Activated CD8-positive, alpha-beta T cell treated with anti-CD3 and anti-CD28 coated beads for 36 hours (primary cell): Measurements from ENCODE around the gene ARFGAP1. TPM values are rescaled to one million over a fixed set of nuclear protein-coding genes. Genes with fewer than 3 reads are reported as not detected.
"Not testable (repeated sequence)": the region's sequence is repeated elsewhere in the genome, so short reads cannot be mapped to it uniquely, and the experiment has no call there.

Experiments used
- ATAC-seq: fragments of 200-7000 bp; cut with Tn5 transposase; one replicate; pipeline ENCODE4 v1.10.0; 2021; ENCODE audit warnings: mild to moderate bottlenecking, moderate library complexity
- CTCF ChIA-PET: fragments of 350-600 bp; sonication (Branson Sonifier 250); formaldehyde crosslinking; loops from one replicate; lab custom pipeline; 2021; ENCODE audit warnings: antibody characterized with exemption; lab: Charles Lee
- POLR2A ChIA-PET: fragments of 350-600 bp; sonication (Branson Sonifier 250); formaldehyde crosslinking; loops from one replicate; lab custom pipeline; 2021; ENCODE audit warnings: antibody characterized with exemption; lab: Charles Lee
- DNase-seq: peaks from one replicate; pipeline ENCODE4 v3.0.0-alpha.2; 2020
- H3K27ac Mint-ChIP-seq: one replicate; pipeline ENCODE4 v1.8.0; 2021; ENCODE audit warnings: mild to moderate bottlenecking, mixed read lengths
- H3K27me3 Mint-ChIP-seq: one replicate; pipeline ENCODE4 v1.8.0; 2021; ENCODE audit warnings: mixed read lengths
- H3K36me3 Mint-ChIP-seq: one replicate; pipeline ENCODE4 v1.8.0; 2021; ENCODE audit warnings: low read depth, mixed read lengths
- H3K4me1 Mint-ChIP-seq: one replicate; pipeline ENCODE4 v1.8.0; 2021; ENCODE audit warnings: low read depth, mixed read lengths
- H3K4me3 Mint-ChIP-seq: one replicate; pipeline ENCODE4 v1.8.0; 2021; ENCODE audit warnings: mild to moderate bottlenecking, moderate library complexity, mixed read lengths
- H3K9me3 Mint-ChIP-seq: one replicate; pipeline ENCODE4 v1.8.0; 2021; ENCODE audit warnings: mixed read lengths
- intact Hi-C: fragments of 100-400 bp; cut with micrococcal nuclease; formaldehyde crosslinking; loops from one replicate; pipeline ENCODE4 v1.10.0; 2022
- total RNA-seq, 2 experiments: library from RNA; stranded (reverse); gene quantifications; one replicate each; pipeline ENCODE4 v1.2.3, GENCODE V29; 2021
- TF ChIP-seq, protein P1 (sequence below): fragments of 200-600 bp; IDR thresholded peaks from one replicate; pipeline ENCODE4 v1.8.0; 2022; ENCODE audit warnings: antibody characterized with exemption, mild to moderate bottlenecking

The ARFGAP1 gene
- total RNA-seq, 2 experiments from 2014 or later, result 71.3 to 75.0 TPM

DNA sequence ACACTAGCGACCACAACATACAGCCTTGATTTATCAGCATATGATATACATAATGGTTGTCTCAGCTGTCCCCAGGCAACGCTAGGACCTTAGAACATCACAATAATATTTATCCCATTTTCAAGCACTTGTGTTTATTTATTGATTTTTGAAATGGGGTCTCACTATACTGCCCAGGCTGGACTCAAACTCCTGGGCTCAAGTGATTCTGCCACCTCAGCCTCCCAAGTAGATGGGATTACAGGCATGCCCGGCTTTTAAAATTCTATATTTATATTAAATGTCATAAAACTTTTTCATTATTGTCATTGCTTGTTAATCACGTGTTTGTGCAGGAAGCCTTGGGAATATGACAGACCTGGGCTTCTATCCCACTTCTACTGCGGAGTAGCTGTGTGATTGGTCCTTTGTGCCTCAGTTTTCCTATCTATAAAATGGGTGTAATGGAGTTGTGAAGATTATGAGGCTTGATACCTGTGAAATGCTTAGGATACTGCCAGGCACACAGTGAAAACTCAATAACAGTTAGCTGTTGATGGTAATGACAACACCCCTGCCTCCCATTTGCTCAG is 30.6 kb downstream of the ARFGAP1 start:
- ATAC-seq, result no peak
- Mint-ChIP-seq H3K4me1 (no peaks in the 10 kb centered on the region), H3K4me3 (no peak overlapping the region), H3K27ac (no peak overlapping the region), H3K36me3 (no peaks in the 10 kb centered on the region), H3K9me3 (peaks cover 10% of the 10 kb centered on the region), H3K27me3 (peaks cover 14% of the 10 kb centered on the region)
- TF ChIP-seq, protein P1, sequence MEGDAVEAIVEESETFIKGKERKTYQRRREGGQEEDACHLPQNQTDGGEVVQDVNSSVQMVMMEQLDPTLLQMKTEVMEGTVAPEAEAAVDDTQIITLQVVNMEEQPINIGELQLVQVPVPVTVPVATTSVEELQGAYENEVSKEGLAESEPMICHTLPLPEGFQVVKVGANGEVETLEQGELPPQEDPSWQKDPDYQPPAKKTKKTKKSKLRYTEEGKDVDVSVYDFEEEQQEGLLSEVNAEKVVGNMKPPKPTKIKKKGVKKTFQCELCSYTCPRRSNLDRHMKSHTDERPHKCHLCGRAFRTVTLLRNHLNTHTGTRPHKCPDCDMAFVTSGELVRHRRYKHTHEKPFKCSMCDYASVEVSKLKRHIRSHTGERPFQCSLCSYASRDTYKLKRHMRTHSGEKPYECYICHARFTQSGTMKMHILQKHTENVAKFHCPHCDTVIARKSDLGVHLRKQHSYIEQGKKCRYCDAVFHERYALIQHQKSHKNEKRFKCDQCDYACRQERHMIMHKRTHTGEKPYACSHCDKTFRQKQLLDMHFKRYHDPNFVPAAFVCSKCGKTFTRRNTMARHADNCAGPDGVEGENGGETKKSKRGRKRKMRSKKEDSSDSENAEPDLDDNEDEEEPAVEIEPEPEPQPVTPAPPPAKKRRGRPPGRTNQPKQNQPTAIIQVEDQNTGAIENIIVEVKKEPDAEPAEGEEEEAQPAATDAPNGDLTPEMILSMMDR, result no peak
- CTCF ChIA-PET, result no interaction called here
- DNase-seq, result no peak
- POLR2A ChIA-PET, result no interaction called here
- intact Hi-C loops, result no loop called here

DNA sequence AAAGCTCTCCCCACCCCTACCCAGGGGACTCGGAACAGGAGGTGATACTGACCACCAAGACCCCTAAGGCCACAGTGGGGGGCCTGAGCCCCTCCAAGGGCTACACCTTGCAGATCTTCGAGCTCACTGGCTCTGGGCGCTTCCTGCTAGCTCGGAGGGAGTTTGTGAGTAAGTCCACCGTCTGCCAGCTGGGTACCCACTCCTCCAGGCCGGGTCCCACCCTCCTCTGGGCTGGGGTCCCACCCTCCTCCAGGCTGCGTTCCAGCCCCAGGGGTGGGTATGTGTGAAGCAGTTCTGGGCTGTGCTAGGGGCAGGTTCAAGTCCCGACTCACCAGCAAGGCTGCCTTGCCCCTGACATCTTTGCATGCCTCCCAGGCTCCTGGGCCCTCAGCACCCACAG is 32.8 kb downstream of the ARFGAP1 start:
- TF ChIP-seq, protein P1, result no peak
- Mint-ChIP-seq H3K36me3 (no peaks in the 10 kb centered on the region), H3K4me3 (no peak overlapping the region), H3K27ac (no peak overlapping the region), H3K27me3 (peaks cover 18% of the 10 kb centered on the region), H3K9me3 (peaks cover 10% of the 10 kb centered on the region), H3K4me1 (no peaks in the 10 kb centered on the region)
- intact Hi-C loops, result loop anchor here (5.0 kb wide), 1 partner anchor 77 kb away; no protein-coding TSS in a partner anchor
- CTCF ChIA-PET, result no interaction called here
- ATAC-seq (no peak), DNase-seq (no peak)
- POLR2A ChIA-PET, result no interaction called here

DNA sequence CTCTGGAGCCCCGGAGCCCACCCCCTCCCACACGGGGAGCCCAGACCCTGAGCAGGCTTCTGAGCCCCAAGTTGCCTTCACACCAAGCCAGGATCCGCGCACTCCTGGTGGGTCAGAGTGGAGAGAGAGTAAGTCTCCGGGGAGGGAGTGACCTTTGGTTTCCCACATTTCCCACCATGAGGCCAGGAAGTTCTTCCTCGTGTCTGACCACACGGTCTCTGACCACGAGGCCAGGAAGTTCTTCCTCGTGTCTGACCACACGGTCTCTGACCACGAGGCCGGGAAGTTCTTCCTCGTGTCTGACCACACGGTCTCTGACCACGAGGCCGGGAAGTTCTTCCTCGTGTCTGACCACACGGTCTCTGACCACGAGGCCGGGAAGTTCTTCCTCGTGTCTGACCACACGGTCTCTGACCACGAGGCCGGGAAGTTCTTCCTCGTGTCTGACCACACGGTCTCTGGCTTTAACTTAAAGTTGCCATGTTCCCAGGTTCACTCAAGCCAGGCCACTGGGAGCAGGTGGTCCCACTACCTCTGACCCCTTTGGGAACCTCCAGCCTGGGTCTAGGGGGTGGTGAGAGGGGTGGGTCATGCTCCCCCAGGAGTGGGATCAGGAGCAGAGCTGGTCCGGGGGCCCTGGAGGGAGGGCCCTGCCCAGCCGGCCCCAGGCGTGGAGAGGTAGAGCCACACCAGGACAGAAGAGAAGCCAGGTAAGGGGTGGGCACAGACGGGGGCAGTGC is 33.5 kb downstream of the ARFGAP1 start:
- intact Hi-C loops, result loop anchor here (5.0 kb wide), 1 partner anchor 76 kb away; no protein-coding TSS in a partner anchor
- H3K4me1 Mint-ChIP-seq, ATAC-seq, CTCF ChIA-PET, POLR2A ChIA-PET, H3K27ac Mint-ChIP-seq, H3K4me3 Mint-ChIP-seq, DNase-seq, H3K36me3 Mint-ChIP-seq, H3K9me3 Mint-ChIP-seq: not testable (repeated sequence)
- peaks cover 17% of the 10 kb centered on the region for H3K27me3 Mint-ChIP-seq

DNA sequence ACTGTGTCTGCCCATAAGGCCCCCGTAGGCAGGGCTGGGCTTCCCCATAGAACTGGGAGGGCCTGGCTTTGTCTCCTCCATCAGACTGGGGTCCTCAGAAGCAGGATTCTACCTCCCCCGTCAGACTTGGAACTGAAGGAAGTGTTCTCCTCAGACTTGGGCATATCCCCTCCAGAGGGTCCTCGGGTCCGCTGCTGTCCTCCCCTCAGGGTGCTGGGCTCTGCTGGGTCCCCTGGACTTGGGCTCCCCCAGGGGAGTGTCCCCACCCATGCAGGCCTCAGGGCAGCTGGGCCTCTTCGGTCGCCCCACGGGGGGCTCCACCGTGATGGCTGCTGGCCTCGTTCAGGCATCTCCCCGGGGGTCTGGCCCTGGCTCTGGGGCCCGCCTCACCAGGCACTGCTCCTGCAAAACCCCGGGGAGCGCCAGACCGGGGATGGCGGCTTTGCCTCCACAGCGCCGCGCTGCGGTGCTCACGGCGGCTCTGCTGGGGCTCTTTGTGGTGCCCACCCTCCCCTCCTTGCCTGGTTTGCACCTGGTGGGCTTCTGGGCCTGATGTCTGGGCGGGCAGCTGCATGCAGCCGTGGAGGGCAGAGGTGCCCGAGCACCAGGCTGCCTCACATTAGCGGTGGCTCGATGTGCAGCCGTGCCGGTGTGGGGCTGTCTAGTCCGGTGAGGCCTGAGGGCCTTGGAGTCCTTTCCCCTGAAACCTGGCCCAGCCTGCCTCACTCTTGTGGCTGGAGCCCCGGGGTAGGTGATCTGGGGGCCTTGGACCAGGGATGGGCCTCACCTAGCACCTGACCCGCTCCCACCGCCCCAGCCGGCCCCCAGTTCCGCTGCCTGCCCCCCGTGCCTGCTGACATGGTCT is 34.3 kb downstream of the ARFGAP1 start:
- intact Hi-C loops, result loop anchor here (5.0 kb wide), 1 partner anchor 75 kb away; no protein-coding TSS in a partner anchor
- POLR2A ChIA-PET, result interaction anchor here (0.6 kb wide), 1 partner anchor 12 kb away, joined by 3 read pairs; no protein-coding TSS in a partner anchor
- ATAC-seq (no peak), DNase-seq (no peak)
- Mint-ChIP-seq H3K36me3 (no peaks in the 10 kb centered on the region), H3K27me3 (peaks cover 13% of the 10 kb centered on the region), H3K4me3 (no peak overlapping the region), H3K9me3 (peaks cover 4% of the 10 kb centered on the region), H3K27ac (no peak overlapping the region), H3K4me1 (no peaks in the 10 kb centered on the region)
- CTCF ChIA-PET, result interaction anchor here (4.1 kb wide), 1 partner anchor 74 kb away, joined by 42 read pairs; no protein-coding TSS in a partner anchor
- TF ChIP-seq, protein P1, result no peak

DNA sequence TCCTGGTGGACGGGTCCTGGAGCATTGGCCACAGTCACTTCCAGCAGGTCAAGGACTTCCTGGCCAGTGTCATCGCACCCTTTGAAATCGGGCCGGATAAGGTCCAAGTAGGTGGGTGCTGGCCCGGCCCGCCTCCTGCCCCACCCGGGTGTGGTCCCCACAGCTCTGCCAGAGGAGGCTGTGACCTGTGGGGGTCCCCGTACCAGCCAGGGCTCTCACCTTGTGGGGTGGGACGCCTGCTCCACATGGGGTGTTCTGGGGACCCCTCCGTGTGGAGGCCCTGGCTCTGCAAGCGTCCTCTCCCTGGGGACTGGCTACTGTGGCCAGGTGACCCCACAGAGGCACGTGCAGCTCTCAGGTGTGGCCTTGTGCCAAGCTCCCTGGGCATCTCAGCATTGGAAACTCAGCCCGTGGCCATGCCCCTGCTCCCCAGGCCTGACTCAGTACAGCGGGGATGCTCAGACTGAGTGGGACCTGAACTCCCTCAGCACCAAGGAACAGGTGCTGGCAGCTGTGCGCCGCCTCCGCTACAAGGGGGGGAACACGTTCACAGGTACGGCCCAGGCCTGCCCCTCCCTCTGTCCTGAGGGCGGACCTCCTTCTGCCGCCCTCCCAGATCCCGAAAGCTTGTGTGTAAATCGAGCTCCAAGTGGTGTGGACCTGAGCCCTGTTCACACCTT is 35.1 kb downstream of the ARFGAP1 start:
- Mint-ChIP-seq H3K4me1 (no peaks in the 10 kb centered on the region), H3K27me3 (peaks cover 12% of the 10 kb centered on the region), H3K27ac (no peak overlapping the region), H3K9me3 (peaks cover 2% of the 10 kb centered on the region), H3K4me3 (no peak overlapping the region), H3K36me3 (no peaks in the 10 kb centered on the region)
- ChIA-PET CTCF (interaction anchor here (4.1 kb wide), 1 partner anchor 74 kb away, joined by 42 read pairs; no protein-coding TSS in a partner anchor), POLR2A (interaction anchor here (0.6 kb wide), 1 partner anchor 11 kb away, joined by 3 read pairs; no protein-coding TSS in a partner anchor)
- ATAC-seq, result no peak
- intact Hi-C loops, result loop anchor here (5.0 kb wide), 1 partner anchor 75 kb away; no protein-coding TSS in a partner anchor
- TF ChIP-seq, protein P1, result no peak
- no peak for DNase-seq
